Smooth muscle cell (in vitro differentiated cells): ENCODE measurements around the gene PLOD1. TPM values are rescaled to one million over a fixed set of nuclear protein-coding genes. Genes with fewer than 3 reads are reported as not detected.

Source experiments
- DNase-seq: peaks from one replicate; lab custom pipeline; 2025; ENCODE audit not compliant: unreplicated experiment; lab: John Stamatoyannopoulos, UW
- H2AFZ ChIP-seq: fragments of 200-600 bp; sonication (generic); 2 replicates; pipeline ENCODE4 v1.6.0; 2016; ENCODE audit warnings: antibody characterized with exemption, low read depth, mild to moderate bottlenecking
- H3F3A ChIP-seq: fragments of 200-600 bp; sonication (generic); 2 replicates; pipeline ENCODE4 v1.6.0; 2017; ENCODE audit warnings: antibody characterized with exemption, low read depth
- H3K27ac ChIP-seq: fragments of 200-600 bp; sonication (generic); 2 replicates; pipeline ENCODE4 v1.5.1; 2016; ENCODE audit warnings: low read depth, mild to moderate bottlenecking
- H3K27me3 ChIP-seq: fragments of 200-600 bp; sonication (generic); 2 replicates; pipeline ENCODE4 v1.6.1; 2016; ENCODE audit warnings: low read depth, mild to moderate bottlenecking
- H3K36me3 ChIP-seq: fragments of 200-600 bp; sonication (generic); 2 replicates; pipeline ENCODE4 v1.5.1; 2016; ENCODE audit warnings: low read depth
- H3K4me1 ChIP-seq: fragments of 200-600 bp; sonication (generic); 2 replicates; pipeline ENCODE4 v1.5.1; 2016; ENCODE audit warnings: low read depth
- H3K4me2 ChIP-seq: fragments of 200-600 bp; sonication (generic); 2 replicates; pipeline ENCODE4 v1.6.0; 2016; ENCODE audit warnings: mild to moderate bottlenecking
- H3K4me3 ChIP-seq: fragments of 200-600 bp; sonication (generic); 2 replicates; pipeline ENCODE4 v1.5.1; 2016; ENCODE audit warnings: mild to moderate bottlenecking
- H3K79me2 ChIP-seq: fragments of 200-600 bp; sonication (generic); 2 replicates; pipeline ENCODE4 v1.6.0; 2016; ENCODE audit warnings: low read depth, mild to moderate bottlenecking
- H3K9ac ChIP-seq: fragments of 200-600 bp; sonication (generic); 2 replicates; pipeline ENCODE4 v1.6.0; 2016; ENCODE audit warnings: low read depth
- H3K9me3 ChIP-seq: fragments of 200-600 bp; sonication (generic); replicated peaks from 2 replicates; pipeline ENCODE4 v1.5.1; 2016; ENCODE audit warnings: low read depth
- H4K20me1 ChIP-seq: fragments of 200-600 bp; sonication (generic); 2 replicates; pipeline ENCODE4 v1.6.0; 2016; ENCODE audit warnings: low read depth
- WGBS: methylation state at CpG from one replicate; pipeline ENCODE4 v1.1.7; 2016; ENCODE audit warnings: low lambda C conversion rate; 5-methylcytosine and 5-hydroxymethylcytosine counted together
- polyA plus RNA-seq: library from polyadenylated mRNA; unstranded; fragments of >200 nt; fragmentation: Nextera tagmentation; extraction: Ambion mirVana; gene quantifications from 2 replicates; pipeline ENCODE4 v1.2.1, GENCODE V29; 2016
- total RNA-seq: library from RNA; depleted of rRNA; stranded (reverse); fragments of >200 nt; gene quantifications from 2 replicates; pipeline ENCODE4 v1.2.3, GENCODE V29; 2014
- TF ChIP-seq, protein P1 (sequence below): fragments of 200-600 bp; sonication (generic); IDR thresholded peaks from 2 replicates; pipeline ENCODE4 v1.5.1; 2017; ENCODE audit warnings: borderline replicate concordance, mild to moderate bottlenecking, antibody characterized with exemption; ENCODE audit not compliant: insufficient read depth, poor library complexity, severe bottlenecking

Gene PLOD1
- total and polyA plus RNA-seq, 2 experiments from 2014 or later, result 292 to 559 TPM

DNA sequence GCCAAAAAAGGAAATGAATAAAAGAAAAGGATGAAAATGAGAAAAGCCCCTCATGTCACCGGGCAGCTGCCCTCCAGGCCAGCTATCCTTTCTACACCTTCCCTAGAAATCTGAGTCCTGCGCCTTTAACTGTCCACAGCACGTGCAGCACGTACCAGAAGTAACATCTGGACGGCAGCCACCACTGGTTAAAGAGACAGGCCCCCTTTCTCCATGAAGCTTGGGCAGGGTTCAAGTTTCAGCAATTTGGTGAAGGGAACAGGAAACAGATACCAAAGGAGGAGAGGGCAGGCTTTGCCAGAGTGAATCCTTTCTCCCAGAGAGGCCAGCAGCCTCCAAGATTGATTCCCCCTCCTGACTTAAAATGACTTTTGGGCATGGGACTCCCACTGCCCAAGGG, 4.7 kb upstream of the PLOD1 start:
- no peaks in the 10 kb centered on the region for H3K9me3 ChIP-seq
- H3K79me2 ChIP-seq, result peaks cover 7% of the 10 kb centered on the region
- DNase-seq, result no peak
- TF ChIP-seq, protein P1, sequence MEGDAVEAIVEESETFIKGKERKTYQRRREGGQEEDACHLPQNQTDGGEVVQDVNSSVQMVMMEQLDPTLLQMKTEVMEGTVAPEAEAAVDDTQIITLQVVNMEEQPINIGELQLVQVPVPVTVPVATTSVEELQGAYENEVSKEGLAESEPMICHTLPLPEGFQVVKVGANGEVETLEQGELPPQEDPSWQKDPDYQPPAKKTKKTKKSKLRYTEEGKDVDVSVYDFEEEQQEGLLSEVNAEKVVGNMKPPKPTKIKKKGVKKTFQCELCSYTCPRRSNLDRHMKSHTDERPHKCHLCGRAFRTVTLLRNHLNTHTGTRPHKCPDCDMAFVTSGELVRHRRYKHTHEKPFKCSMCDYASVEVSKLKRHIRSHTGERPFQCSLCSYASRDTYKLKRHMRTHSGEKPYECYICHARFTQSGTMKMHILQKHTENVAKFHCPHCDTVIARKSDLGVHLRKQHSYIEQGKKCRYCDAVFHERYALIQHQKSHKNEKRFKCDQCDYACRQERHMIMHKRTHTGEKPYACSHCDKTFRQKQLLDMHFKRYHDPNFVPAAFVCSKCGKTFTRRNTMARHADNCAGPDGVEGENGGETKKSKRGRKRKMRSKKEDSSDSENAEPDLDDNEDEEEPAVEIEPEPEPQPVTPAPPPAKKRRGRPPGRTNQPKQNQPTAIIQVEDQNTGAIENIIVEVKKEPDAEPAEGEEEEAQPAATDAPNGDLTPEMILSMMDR, result no peak
- H3K4me1 ChIP-seq, result peaks cover 18% of the 10 kb centered on the region
- WGBS, result 15% methylated on average over 5 of the region's 5 CpGs
- H3K4me3 ChIP-seq, result no peak overlapping the region
- peak overlapping the region; percentile 69 for H2AFZ ChIP-seq
- no peaks in the 10 kb centered on the region for H3K27me3 ChIP-seq
- H3K4me2 ChIP-seq, result peak overlapping the region; percentile 66
- no peak overlapping the region for H3K9ac ChIP-seq
- no peak overlapping the region for H3K27ac ChIP-seq
- no peaks in the 10 kb centered on the region for H3F3A ChIP-seq
- H4K20me1 ChIP-seq, result peaks cover 6% of the 10 kb centered on the region
- no peaks in the 10 kb centered on the region for H3K36me3 ChIP-seq

DNA sequence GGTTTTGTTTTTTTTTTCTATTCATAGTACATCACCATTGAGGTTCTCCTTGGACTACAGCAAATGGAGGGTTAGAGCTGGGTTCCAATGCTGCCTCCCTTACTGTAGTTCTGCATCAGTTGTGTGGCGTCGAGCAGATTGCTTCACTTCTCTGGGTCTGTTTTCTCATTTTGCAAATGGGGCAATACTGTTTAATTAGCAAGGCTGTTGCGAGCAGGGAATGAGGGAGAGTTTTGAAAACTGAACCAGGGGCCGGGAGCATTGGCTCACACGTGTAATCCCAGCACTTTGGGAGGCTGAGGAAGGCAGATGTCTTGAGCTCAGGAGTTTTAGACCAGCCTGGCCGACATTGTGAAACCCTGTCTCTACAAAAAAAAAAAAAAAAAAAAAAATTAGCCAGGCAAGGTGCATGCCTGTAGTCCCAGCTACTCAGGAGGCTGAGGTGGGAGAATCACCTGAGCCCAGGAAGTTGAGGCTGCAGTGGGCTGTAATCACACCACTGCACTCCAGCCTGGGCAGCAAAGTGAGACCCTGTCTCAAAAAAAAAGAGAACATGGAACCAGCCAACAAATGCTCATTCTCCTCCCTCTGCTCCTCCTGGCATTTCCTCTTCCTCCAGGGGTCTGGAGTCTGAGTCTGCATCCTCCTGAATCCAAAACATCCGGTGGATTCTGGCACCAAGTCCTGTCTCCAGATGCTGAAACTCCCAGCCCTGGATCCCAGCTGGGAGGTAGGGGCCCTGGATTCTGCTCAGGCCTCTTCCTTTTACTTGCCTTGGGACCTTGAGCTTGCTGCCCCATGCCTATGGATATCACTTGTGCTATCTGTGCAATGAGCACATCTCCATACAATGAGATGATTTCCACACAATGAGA, 3.7 kb upstream of the PLOD1 start:
- Histone ChIP-seq H4K20me1 (peaks cover 3% of the 10 kb centered on the region), H3K4me2 (no peak overlapping the region), H3K9ac (no peak overlapping the region), H3K36me3 (no peaks in the 10 kb centered on the region), H2AFZ (peak overlapping the region; percentile 51), H3K27me3 (no peaks in the 10 kb centered on the region), H3F3A (no peaks in the 10 kb centered on the region), H3K4me1 (peaks cover 18% of the 10 kb centered on the region), H3K79me2 (peaks cover 13% of the 10 kb centered on the region), H3K9me3 (no peaks in the 10 kb centered on the region), H3K27ac (peak overlapping the region; percentile 19), H3K4me3 (no peak overlapping the region)
- 59% methylated on average over 7 of the region's 7 CpGs for WGBS
- DNase-seq, result no peak
- TF ChIP-seq, protein P1, result no peak

DNA sequence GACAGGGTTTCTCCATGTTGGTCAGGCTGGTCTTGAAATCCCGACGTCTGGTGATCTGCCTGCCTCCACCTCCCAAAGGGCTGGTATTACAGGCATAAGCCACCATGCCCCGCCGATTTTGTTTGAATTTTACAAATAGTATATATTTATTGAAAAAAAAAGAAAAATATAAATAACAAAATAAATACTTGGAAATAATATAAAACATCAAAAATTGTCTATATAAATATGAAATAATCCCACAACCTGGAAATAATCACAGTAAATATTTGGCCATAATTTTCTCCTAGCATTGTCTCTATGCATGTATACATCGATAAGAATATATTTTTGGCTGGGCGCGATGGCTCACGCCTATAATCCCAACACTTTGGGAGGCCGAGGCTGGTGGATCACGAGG, 2.7 kb upstream of the PLOD1 start:
- Histone ChIP-seq H2AFZ (no peak overlapping the region), H3K36me3 (no peaks in the 10 kb centered on the region), H3K4me3 (no peak overlapping the region), H3K4me2 (no peak overlapping the region), H3K9ac (no peak overlapping the region), H3F3A (no peaks in the 10 kb centered on the region), H4K20me1 (peaks cover 8% of the 10 kb centered on the region), H3K27me3 (no peaks in the 10 kb centered on the region), H3K4me1 (peaks cover 15% of the 10 kb centered on the region), H3K9me3 (no peaks in the 10 kb centered on the region), H3K27ac (no peak overlapping the region), H3K79me2 (peaks cover 23% of the 10 kb centered on the region)
- no peak for DNase-seq
- TF ChIP-seq, protein P1, result no peak
- 96% methylated on average over 10 of the region's 10 CpGs for WGBS
